Common myeloid progenitor, CD34-positive (primary cell): ENCODE measurements around the gene TRAPPC3.

Experiments
- CTCF ChIA-PET: fragments of 350-600 bp; sonication (Branson Sonifier 250); formaldehyde crosslinking; loops from one replicate; lab custom pipeline; 2021; ENCODE audit warnings: antibody characterized with exemption; lab: Charles Lee
- POLR2A ChIA-PET: fragments of 350-600 bp; sonication (Branson Sonifier 250); formaldehyde crosslinking; loops from one replicate; lab custom pipeline; 2021; ENCODE audit warnings: antibody characterized with exemption; lab: Charles Lee
- DNase-seq, 3 donors: peaks; one replicate each; pipeline versions ENCODE4 v3.0.0 to v3.0.0-alpha.2; 2013
- H3K27ac ChIP-seq, 2 experiments: 1 replicate in 1 of 2; 2 replicates in 1 of 2; pipeline ENCODE4 v1.7.0; 2013; ENCODE audit warnings: inconsistent platforms in 2 of 2, low read length in 2 of 2, mild to moderate bottlenecking in 2 of 2, low read depth in 1 of 2, moderate library complexity in 1 of 2; ENCODE audit not compliant: severe bottlenecking in 2 of 2, insufficient read depth in 1 of 2, poor library complexity in 1 of 2
- H3K27me3 ChIP-seq, 5 experiments: replicated peaks in 2 of 5; 1 replicate in 3 of 5; 2 replicates in 2 of 5; pipeline versions ENCODE4 v1.6.1 to v1.7.0; 2013; ENCODE audit warnings: low read length in 4 of 5, mild to moderate bottlenecking in 2 of 5, moderate library complexity in 2 of 5, inconsistent platforms in 1 of 5; ENCODE audit not compliant: insufficient read depth in 5 of 5, control insufficient read depth in 4 of 5
- H3K36me3 ChIP-seq, 4 experiments: 1 replicate in 2 of 4; 2 replicates in 2 of 4; pipeline versions ENCODE4 v1.6.1 to v1.7.0; 2013; ENCODE audit warnings: low read length in 3 of 4, control low read depth in 1 of 4, mild to moderate bottlenecking in 1 of 4; ENCODE audit not compliant: control insufficient read depth in 4 of 4, insufficient read depth in 4 of 4
- H3K4me1 ChIP-seq, 4 experiments: 1 replicate in 3 of 4; 2 replicates in 1 of 4; pipeline versions ENCODE4 v1.6.1 to v1.7.1; 2013; ENCODE audit warnings: low read length in 3 of 4, mild to moderate bottlenecking in 3 of 4, control low read depth in 1 of 4, inconsistent platforms in 1 of 4, moderate library complexity in 1 of 4; ENCODE audit not compliant: control insufficient read depth in 4 of 4, insufficient read depth in 4 of 4; ENCODE audit errors: control extremely low read depth in 1 of 4
- H3K4me3 ChIP-seq, 7 experiments: 1 replicate in 4 of 7; 2 replicates in 3 of 7; pipeline versions ENCODE4 v1.5.1 to v1.7.0; 2013; ENCODE audit warnings: mild to moderate bottlenecking in 7 of 7, low read length in 6 of 7, moderate library complexity in 6 of 7, inconsistent platforms in 2 of 7, low read depth in 2 of 7, control low read depth in 1 of 7; ENCODE audit not compliant: insufficient read depth in 4 of 7, control insufficient read depth in 1 of 7; ENCODE audit errors: extremely low read depth in 1 of 7
- H3K9me3 ChIP-seq, 5 experiments: 1 replicate in 4 of 5; 2 replicates in 1 of 5; pipeline versions ENCODE4 v1.6.1 to v1.7.1; 2013; ENCODE audit warnings: low read length in 4 of 5, mild to moderate bottlenecking in 2 of 5, inconsistent platforms in 1 of 5, low read depth in 1 of 5, moderate library complexity in 1 of 5; ENCODE audit not compliant: control insufficient read depth in 4 of 5, insufficient read depth in 2 of 5; ENCODE audit errors: control extremely low read depth in 1 of 5
- WGBS: methylation state at CpG from one replicate; pipeline ENCODE4 v1.1.5; 2013; ENCODE audit not compliant: insufficient coverage; 5-methylcytosine and 5-hydroxymethylcytosine counted together

The TRAPPC3 gene

DNA sequence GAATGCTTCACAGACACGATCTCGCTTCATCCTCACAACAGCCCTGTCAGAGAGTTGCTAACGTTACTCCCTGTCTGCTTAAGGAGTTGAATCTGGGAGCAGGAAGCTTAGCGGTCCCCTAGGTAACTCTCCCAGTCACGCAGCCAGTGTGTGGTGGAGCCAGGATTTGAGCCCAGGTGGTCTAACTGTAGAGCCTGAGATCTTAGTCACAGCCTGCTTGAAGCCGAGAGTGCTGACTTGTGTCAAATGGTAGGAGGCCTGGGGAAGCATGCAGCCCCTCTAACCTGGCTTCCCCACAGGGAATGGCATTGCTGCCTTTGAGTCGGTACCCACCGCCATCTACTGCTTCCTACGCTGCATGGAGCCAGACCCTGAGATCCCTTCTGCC, 56.5 kb downstream of the TRAPPC3 start:
- Histone ChIP-seq H3K4me1 (peaks cover 3 to 33% (median 29%) of the 10 kb centered on the region in 4 experiments), H3K27me3 (no peaks in the 10 kb centered on the region), H3K27ac (no peak overlapping the region), H3K9me3 (no peaks in the 10 kb centered on the region), H3K36me3 (peaks cover 22 to 46% (median 36%) of the 10 kb centered on the region in 4 experiments), H3K4me3 (no peak overlapping the region)
- no peak for DNase-seq
- ChIA-PET CTCF (interaction anchor here (1.2 to 17.2 kb wide), 5 partner anchors 14 to 207 kb away, joined by 3 to 283 read pairs (median 6); partner anchors contain the start of gene TRAPPC3), POLR2A (no interaction called here)
- 100% methylated on average over 9 of the region's 9 CpGs for WGBS

DNA sequence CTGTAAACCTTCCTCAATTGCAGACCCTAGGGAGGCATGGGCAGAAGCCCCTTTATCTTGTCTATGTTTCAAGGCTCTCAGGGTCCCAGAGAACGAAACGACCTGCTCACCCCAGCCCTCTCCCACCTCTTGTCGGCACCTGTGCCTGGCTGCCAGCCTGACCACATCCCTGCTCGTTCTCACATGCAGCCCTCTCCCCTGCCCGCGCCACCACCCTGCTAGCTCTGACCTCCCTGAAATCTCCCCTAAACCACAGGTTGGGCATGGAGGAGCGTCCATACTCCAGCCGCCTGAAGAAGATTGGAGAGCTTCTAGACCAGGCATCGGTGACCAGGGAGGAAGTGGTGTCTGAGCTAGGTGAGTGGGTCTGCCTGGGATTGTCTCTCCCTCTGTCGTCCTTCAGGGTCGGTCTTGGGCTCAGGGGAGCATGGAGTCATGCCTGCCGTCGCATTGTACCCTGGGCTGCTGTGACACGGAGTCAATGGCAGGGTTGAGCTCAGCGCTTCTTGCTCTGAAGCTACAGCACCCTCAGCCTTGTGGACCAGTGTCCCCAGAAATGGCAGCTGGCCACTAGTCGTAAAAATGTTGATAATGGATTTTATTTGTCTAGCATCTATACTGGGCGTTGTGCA, 57.0 kb downstream of the TRAPPC3 start:
- DNase-seq, result no peak
- Histone ChIP-seq H3K36me3 (peaks cover 22 to 46% (median 36%) of the 10 kb centered on the region in 4 experiments), H3K9me3 (no peaks in the 10 kb centered on the region), H3K27me3 (no peaks in the 10 kb centered on the region), H3K4me1 (peaks cover 3 to 33% (median 29%) of the 10 kb centered on the region in 4 experiments), H3K4me3 (no peak overlapping the region), H3K27ac (no peak overlapping the region)
- CTCF ChIA-PET, result interaction anchor here (1.2 to 17.2 kb wide), 3 partner anchors 40 to 208 kb away, joined by 3 to 283 read pairs (median 8); no protein-coding TSS in a partner anchor
- WGBS, result 95% methylated on average over 15 of the region's 17 CpGs
- POLR2A ChIA-PET, result no interaction called here

DNA sequence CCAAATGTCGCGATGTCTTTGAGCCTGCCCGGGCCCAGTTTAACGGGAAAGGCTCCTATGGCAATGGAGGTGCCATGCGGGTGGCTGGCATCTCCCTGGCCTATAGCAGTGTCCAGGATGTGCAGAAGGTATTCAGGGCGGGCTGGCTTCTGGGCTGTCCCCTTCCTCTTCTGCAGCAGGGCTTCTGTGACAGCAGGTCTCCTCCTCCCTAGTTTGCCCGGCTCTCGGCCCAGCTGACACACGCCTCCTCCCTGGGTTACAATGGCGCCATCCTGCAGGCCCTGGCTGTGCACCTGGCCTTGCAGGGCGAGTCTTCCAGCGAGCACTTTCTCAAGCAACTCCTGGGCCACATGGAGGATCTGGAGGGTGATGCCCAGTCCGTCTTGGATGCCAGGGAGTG, 57.6 kb downstream of the TRAPPC3 start:
- H3K36me3 ChIP-seq, result peaks cover 22 to 46% (median 36%) of the 10 kb centered on the region in 4 experiments
- H3K27me3 ChIP-seq, result no peaks in the 10 kb centered on the region
- H3K4me3 ChIP-seq, result no peak overlapping the region
- 98% methylated on average over 10 of the region's 13 CpGs for WGBS
- ChIA-PET POLR2A (no interaction called here), CTCF (interaction anchor here (17.2 kb wide), 1 partner anchor 40 kb away, joined by 283 read pairs; no protein-coding TSS in a partner anchor)
- H3K27ac ChIP-seq, result no peak overlapping the region
- H3K9me3 ChIP-seq, result no peaks in the 10 kb centered on the region
- peaks cover 3 to 32% (median 29%) of the 10 kb centered on the region in 4 experiments for H3K4me1 ChIP-seq
- no peak for DNase-seq

DNA sequence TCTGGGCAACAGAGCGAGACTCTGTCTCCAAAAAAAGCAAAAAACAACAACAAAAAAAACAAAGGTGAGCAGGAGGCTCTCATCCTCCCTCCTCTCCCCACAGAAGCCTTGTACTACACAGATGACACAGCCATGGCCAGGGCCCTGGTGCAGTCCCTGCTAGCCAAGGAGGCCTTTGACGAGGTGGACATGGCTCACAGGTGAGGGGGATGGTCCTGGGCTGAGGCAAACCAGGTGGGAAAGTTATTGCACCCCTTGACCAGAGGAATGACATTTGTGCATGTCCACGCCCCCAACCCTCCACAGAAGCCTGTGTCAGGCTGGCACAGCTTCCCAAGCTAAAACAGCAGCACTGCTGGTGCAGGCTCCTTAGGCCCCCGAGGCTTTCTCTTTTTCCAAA, 58.1 kb downstream of the TRAPPC3 start:
- Histone ChIP-seq H3K4me1 (peaks cover 3 to 29% (median 24%) of the 10 kb centered on the region in 4 experiments), H3K27ac (no peak overlapping the region), H3K27me3 (no peaks in the 10 kb centered on the region), H3K36me3 (peaks cover 22 to 46% (median 36%) of the 10 kb centered on the region in 4 experiments), H3K9me3 (no peaks in the 10 kb centered on the region), H3K4me3 (no peak overlapping the region)
- POLR2A ChIA-PET, result no interaction called here
- CTCF ChIA-PET, result interaction anchor here (1.3 to 17.2 kb wide), 2 partner anchors 9 to 41 kb away, joined by 3 to 283 read pairs; no protein-coding TSS in a partner anchor
- WGBS, result 100% methylated on average over 3 of the region's 4 CpGs
- DNase-seq, result no peak

DNA sequence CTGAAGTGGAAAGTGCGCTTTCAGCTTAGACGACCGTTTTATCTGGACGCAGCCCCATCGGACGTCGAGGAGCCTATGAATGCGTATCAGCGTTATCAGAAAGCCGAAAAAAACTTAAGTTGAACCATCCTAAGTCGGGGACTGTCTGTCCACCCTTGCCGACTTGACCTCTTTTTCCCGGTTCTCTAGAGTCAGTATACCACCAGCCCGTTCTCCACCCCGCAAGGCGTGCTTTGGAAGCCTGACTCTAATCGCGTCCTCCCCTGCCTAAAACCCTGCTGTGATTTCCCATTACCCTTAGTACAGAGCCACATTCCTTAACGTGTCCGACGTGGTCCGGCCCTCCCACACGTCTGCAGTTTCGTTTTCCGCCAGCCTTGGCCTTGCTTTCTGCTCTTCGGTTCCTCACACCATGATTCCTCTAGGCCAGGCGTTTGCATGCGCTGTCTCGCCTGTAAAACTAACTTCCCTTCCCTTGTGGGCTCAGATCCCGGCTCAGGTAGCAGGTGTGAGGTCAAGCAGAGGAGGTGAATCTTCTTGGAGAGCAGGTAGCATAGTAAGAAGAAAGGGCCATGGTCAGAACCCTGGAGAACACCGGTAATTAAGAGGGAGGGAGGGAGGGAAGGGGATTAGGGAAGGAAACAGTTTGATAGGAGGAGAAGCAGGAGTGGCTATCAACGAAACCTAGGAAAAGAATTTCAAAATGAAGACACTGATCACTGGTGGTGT, 59.7 kb downstream of the TRAPPC3 start:
- peaks cover 3 to 25% (median 17%) of the 10 kb centered on the region in 4 experiments for H3K4me1 ChIP-seq
- CTCF ChIA-PET, result interaction anchor here (0.8 to 17.2 kb wide), 3 partner anchors 9 to 45 kb away, joined by 3 to 283 read pairs (median 3); no protein-coding TSS in a partner anchor
- peak in 2 of 3 donors; percentile 52 to 56 for DNase-seq
- H3K4me3 ChIP-seq, result peak overlapping the region; percentile 71 to 95 (median 93)
- POLR2A ChIA-PET, result no interaction called here
- no peaks in the 10 kb centered on the region for H3K9me3 ChIP-seq
- peak overlapping the region; percentile 72 to 82 for H3K27ac ChIP-seq
- peaks cover 0 to 6% (median 2%) of the 10 kb centered on the region in 5 experiments for H3K27me3 ChIP-seq
- 4% methylated on average over 28 of the region's 32 CpGs for WGBS
- H3K36me3 ChIP-seq, result peaks cover 22 to 37% (median 30%) of the 10 kb centered on the region in 4 experiments

DNA sequence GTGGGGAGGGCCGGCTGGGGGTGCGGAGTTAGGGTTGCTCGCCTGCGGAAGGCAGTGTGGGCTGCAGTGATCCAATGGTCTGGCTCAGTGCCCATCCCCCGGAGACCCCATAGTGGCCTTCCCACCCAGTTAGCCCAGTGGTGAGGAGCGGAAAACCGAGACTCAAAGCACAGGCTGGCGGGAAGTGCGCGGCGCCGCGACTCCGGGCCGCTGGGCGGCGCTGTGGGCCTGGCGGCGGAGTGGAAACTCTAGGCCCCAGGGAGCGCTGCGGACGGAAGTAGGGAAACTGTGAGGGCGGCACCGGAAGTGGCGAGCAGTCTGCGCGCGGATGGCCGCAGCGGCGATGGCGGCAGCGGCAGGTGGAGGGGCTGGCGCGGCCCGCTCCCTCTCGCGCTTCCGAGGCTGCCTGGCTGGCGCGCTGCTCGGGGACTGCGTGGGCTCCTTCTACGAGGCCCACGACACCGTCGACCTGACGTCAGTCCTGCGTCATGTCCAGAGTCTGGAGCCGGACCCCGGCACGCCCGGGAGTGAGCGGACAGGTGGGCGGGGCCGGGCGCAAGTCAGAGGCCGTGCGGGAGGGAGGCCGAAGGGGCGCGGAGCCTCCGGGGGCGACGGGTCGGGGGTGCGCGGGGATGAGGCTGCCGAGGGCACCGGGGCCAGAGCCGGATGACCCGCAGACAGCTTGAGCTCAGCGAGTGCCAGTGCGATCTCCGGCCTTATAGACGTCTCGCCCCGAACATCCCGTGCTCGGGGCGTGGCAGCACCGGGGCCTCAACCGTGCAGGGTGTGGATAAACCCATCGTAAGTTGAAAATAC, 60.5 kb downstream of the TRAPPC3 start, which contains the start of gene ADPRS:
Gene ADPRS (plus strand): TSS at position 316 of the 816 bp plus-strand sequence. CDS start 13 bp downstream, at position 329.
- peak; percentile 90 to 96 (median 95) for DNase-seq
- peaks cover 3 to 28% (median 23%) of the 10 kb centered on the region in 4 experiments for H3K4me1 ChIP-seq
- peak within 1 kb of the TSS; percentile 72 to 82 for H3K27ac ChIP-seq
- peak within 1 kb of the TSS; percentile 71 to 95 (median 93) for H3K4me3 ChIP-seq
- H3K27me3 ChIP-seq, result peaks cover 0 to 9% (median 5%) of the 10 kb centered on the region in 5 experiments
- no peaks in the 10 kb centered on the region for H3K9me3 ChIP-seq
- H3K36me3 ChIP-seq, result peaks cover 19 to 29% (median 24%) of the 10 kb centered on the region in 4 experiments
- CTCF ChIA-PET, result interaction anchor here (0.8 to 17.2 kb wide), 3 partner anchors 10 to 44 kb away, joined by 3 to 283 read pairs (median 3); no protein-coding TSS in a partner anchor
- under 1% methylated on average over 66 of the region's 84 CpGs for WGBS
- POLR2A ChIA-PET, result no interaction called here
